ENCODE results near the gene PIM1. TPM values are rescaled to one million over a fixed set of nuclear protein-coding genes. Genes with fewer than 3 reads are reported as not detected.
A peak's percentile ranks its signal among the peaks of the same experiment; 100 is the strongest.

The PIM1 gene
- total and polyA plus RNA-seq, 9 of the 15 experiments (the other 6 are each of a cell fraction or from before 2014, with no cell fraction given), result 19.0 to 789 (median 212) TPM

DNA sequence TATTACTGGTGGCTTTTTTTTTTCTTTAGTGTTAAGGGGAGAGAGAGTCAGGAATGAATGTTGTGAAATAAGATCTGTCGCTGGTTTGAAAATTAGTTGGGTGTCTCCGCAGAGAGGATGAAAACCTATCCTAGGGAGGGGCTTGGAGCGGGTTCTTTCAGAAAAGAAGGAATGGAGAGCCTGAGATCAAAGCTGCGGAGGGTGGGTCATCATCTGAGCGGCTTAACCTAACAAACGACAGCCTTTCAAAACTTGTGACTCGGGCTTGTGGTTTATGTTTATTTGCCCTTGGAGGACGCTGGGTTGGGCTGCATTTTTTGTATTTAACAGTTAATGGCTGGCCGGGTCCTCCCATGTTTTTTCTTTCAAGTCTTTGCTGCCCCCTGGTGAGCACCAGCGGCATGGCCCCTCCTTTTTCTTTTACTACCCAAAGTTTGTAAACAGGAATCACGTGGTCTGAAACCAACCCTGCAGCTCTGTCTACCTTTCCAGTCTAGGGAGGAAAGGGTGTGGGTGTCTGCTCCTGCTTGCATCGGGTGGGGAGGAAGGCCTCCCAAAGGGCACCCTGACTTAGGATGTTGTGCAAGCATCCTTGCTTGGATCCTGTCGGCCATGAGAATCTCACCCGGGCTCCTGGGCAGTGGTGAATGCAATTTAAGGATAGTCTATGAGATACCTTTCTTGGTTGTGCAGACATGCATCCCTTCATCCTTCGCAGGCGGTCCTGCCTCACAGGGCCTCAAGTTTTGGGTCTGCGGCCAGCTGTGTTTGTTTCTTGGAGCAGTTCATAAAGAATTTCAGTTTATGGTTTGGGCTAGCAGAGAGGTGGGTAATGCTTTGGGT, 2.2 kb downstream of the PIM1 start (continued):
- TF ChIP-seq ZNF239 (CRISPR knock-in tag; IDR thresholded peaks at IDR 0.05), result 0 out of 2 replicates have a peak, but pooled peaks have one; percentile 33

DNA sequence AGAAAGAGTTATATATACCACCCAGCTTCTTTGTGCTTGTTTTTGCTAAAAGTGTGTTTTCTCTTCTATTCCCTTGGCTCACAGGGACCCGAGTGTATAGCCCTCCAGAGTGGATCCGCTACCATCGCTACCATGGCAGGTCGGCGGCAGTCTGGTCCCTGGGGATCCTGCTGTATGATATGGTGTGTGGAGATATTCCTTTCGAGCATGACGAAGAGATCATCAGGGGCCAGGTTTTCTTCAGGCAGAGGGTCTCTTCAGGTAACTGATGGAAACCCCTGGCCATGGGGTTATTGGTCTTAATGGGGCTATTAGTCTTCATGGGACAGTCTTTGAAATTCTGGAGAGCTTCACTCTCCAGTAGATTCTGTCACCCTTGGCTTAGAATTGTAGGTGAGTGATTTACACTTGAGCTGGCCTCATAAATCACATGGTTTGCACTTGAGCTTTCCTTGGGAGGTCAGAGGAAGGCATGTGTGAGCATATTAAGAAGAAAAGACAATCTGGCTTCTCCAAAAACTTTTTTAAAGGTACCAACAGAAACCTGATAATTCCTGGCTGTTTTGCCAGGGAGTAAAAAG, 3.0 kb downstream of the PIM1 start:
- Histone ChIP-seq H4K20me1 (replicated peaks; ENCODE audit: control insufficient read depth, insufficient read depth, low read length) (peaks cover 22% of the 10 kb centered on the region; the same call in 1 of the 2 replicates), H3K27me3 (ENCODE audit: control insufficient read depth in 2 of 2, insufficient read depth in 2 of 2, low read length in 2 of 2) (no peaks in the 10 kb centered on the region), H3K9ac (ENCODE audit: insufficient read depth in 1 of 2, low read depth in 2 of 2, low read length in 2 of 2) (peak overlapping the region; percentile 87 to 98), H3K9me1 (ENCODE audit: control insufficient read depth, insufficient read depth, low read length) (no peaks in the 10 kb centered on the region), H3K4me1 (replicated peaks in 1 of 2; ENCODE audit: control insufficient read depth in 2 of 2, insufficient read depth in 2 of 2, low read length in 2 of 2) (peaks cover 33 to 35% of the 10 kb centered on the region in 2 experiments), H2AFZ (ENCODE audit: low read depth, low read length) (no peak overlapping the region), H3K36me3 (ENCODE audit: control insufficient read depth, insufficient read depth, low read length) (peaks cover 69% of the 10 kb centered on the region), H3K4me2 (ENCODE audit: insufficient read depth, low read length) (peak overlapping the region; percentile 87), H3K27ac (ENCODE audit: extremely low read depth, low read depth, low read length) (peak overlapping the region; percentile 82), H3K9me3 (replicated peaks; ENCODE audit: control insufficient read depth, insufficient read depth, low read depth, low read length) (no peaks in the 10 kb centered on the region; the same call in 1 of the 2 replicates), H3K4me3 (peak overlapping the region; percentile 97), H3K79me2 (ENCODE audit: control insufficient read depth, insufficient read depth, low read length) (peaks cover 85% of the 10 kb centered on the region)
- intact Hi-C loops (cut with micrococcal nuclease) (loop anchor here (1.0 to 5.0 kb wide), 5 partner anchors 45 to 144 kb away; partner anchors contain the start of genes TBC1D22B and TMEM217), in situ Hi-C loops (cut with MboI) (loop anchor here (5.0 to 10.0 kb wide), 3 partner anchors 34 to 148 kb away; no protein-coding TSS in a partner anchor)
- DNase-seq (ENCODE audit: extremely low read depth in 1 of 4, low spot score in 3 of 4) (peak in 2 of 4 experiments; percentile 9 to 57), ATAC-seq (no peak), FAIRE-seq (no peak)
- ChIA-PET CTCF (ENCODE audit: low intra/inter-chr PET ratio) (interaction anchor here (0.7 to 5.6 kb wide), 12 partner anchors 35 to 153 kb away, joined by 3 to 83 read pairs (median 7); no protein-coding TSS in a partner anchor), POLR2A (interaction anchor here (0.5 to 9.3 kb wide), 25 partner anchors 9 to 408 kb away, joined by 3 to 128 read pairs (median 4); no protein-coding TSS in a partner anchor)
- 2% methylated on average over 7 of the region's 7 CpGs for WGBS (ENCODE audit: insufficient coverage, low coverage, missing lambda C conversion rate)
- BruUV-seq (replicated peaks), result no TSS peak
- TF ChIP-seq, protein P1, sequence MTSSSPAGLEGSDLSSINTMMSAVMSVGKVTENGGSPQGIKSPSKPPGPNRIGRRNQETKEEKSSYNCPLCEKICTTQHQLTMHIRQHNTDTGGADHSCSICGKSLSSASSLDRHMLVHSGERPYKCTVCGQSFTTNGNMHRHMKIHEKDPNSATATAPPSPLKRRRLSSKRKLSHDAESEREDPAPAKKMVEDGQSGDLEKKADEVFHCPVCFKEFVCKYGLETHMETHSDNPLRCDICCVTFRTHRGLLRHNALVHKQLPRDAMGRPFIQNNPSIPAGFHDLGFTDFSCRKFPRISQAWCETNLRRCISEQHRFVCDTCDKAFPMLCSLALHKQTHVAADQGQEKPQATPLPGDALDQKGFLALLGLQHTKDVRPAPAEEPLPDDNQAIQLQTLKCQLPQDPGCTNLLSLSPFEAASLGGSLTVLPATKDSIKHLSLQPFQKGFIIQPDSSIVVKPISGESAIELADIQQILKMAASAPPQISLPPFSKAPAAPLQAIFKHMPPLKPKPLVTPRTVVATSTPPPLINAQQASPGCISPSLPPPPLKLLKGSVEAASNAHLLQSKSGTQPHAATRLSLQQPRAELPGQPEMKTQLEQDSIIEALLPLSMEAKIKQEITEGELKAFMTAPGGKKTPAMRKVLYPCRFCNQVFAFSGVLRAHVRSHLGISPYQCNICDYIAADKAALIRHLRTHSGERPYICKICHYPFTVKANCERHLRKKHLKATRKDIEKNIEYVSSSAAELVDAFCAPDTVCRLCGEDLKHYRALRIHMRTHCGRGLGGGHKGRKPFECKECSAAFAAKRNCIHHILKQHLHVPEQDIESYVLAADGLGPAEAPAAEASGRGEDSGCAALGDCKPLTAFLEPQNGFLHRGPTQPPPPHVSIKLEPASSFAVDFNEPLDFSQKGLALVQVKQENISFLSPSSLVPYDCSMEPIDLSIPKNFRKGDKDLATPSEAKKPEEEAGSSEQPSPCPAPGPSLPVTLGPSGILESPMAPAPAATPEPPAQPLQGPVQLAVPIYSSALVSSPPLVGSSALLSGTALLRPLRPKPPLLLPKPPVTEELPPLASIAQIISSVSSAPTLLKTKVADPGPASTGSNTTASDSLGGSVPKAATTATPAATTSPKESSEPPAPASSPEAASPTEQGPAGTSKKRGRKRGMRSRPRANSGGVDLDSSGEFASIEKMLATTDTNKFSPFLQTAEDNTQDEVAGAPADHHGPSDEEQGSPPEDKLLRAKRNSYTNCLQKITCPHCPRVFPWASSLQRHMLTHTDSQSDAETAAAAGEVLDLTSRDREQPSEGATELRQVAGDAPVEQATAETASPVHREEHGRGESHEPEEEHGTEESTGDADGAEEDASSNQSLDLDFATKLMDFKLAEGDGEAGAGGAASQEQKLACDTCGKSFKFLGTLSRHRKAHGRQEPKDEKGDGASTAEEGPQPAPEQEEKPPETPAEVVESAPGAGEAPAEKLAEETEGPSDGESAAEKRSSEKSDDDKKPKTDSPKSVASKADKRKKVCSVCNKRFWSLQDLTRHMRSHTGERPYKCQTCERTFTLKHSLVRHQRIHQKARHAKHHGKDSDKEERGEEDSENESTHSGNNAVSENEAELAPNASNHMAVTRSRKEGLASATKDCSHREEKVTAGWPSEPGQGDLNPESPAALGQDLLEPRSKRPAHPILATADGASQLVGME (CRISPR knock-in tag; IDR thresholded peaks at IDR 0.05), result no peak
- TF ChIP-seq ZNF24 (IDR thresholded peaks at IDR 0.05), result no peak
- TF ChIP-seq ZNF282 (CRISPR knock-in tag; IDR thresholded peaks at IDR 0.05), result no peak
- 0 out of 2 replicates have a peak, but pooled peaks have one; percentile 42 for TF ChIP-seq HMGXB4 (CRISPR knock-in tag; IDR thresholded peaks at IDR 0.05)
- TF ChIP-seq ZNF197 (CRISPR knock-in tag; IDR thresholded peaks at IDR 0.05; ENCODE audit: low read depth), result no peak; the same call in 1 of the 2 replicates
- peak; percentile 4 for TF ChIP-seq SMAD1 (IDR thresholded peaks at IDR 0.05; ENCODE audit: low read depth, low read length, partially characterized antibody)
- TF ChIP-seq MCM3 (IDR thresholded peaks at IDR 0.05), result no peak
- no peak for TF ChIP-seq ZNF695 (CRISPR knock-in tag; IDR thresholded peaks at IDR 0.05)
- TF ChIP-seq MYC (IDR thresholded peaks at IDR 0.05; ENCODE audit: low read depth, low read length), result 0 out of 2 replicates have a peak, but pooled peaks have one; percentile 12
- no peak for TF ChIP-seq MYC (CRISPR knock-in tag; IDR thresholded peaks at IDR 0.05; ENCODE audit: borderline replicate concordance, low read depth)
